ENCODE measurements around the gene YTHDF1.

YTHDF1 gene

DNA sequence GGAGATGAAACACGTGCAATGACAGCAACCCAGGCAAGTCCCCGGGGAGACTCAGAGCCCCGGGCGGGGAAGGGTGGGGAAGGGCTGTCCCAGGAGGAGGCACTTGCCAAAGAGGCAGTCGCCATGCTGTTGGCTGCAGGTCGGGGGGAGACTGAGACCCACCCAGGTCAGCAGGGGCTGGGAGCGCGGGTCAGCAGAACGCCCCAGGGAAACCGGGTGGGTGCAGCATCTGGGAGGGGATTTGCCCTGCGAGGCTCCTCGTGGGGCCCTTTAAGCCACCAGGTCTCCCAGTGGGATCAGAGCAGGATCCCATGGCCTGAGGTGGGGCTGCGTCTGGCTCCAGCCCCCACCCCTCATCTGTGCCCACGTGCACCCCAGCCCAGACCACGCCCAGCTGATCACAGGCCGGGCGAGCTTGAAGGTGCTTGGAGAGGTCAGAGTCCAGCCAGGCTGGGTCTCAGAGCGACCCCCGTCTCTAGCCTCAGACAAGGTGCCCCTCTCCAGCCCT is 65.5 kb downstream of the YTHDF1 start:
- TF ChIP-seq, protein P1, sequence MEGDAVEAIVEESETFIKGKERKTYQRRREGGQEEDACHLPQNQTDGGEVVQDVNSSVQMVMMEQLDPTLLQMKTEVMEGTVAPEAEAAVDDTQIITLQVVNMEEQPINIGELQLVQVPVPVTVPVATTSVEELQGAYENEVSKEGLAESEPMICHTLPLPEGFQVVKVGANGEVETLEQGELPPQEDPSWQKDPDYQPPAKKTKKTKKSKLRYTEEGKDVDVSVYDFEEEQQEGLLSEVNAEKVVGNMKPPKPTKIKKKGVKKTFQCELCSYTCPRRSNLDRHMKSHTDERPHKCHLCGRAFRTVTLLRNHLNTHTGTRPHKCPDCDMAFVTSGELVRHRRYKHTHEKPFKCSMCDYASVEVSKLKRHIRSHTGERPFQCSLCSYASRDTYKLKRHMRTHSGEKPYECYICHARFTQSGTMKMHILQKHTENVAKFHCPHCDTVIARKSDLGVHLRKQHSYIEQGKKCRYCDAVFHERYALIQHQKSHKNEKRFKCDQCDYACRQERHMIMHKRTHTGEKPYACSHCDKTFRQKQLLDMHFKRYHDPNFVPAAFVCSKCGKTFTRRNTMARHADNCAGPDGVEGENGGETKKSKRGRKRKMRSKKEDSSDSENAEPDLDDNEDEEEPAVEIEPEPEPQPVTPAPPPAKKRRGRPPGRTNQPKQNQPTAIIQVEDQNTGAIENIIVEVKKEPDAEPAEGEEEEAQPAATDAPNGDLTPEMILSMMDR (conservative IDR thresholded peaks at IDR 0.05) = no peak
- TF ChIP-seq ZFX (IDR thresholded peaks at IDR 0.05) = no peak

GRCh38 chr20:63149531-63150192 is 66.3 kb downstream of the YTHDF1 start:
- no peak for TF ChIP-seq ZFX (IDR thresholded peaks at IDR 0.05)
- TF ChIP-seq, protein P1 (conservative IDR thresholded peaks at IDR 0.05) = no peak
- H3K27ac ChIP-seq = no peak overlapping the region

More for the DNA sequence above, 65.5 kb downstream of the YTHDF1 start:
- no peak overlapping the region for H3K27ac ChIP-seq

DNA sequence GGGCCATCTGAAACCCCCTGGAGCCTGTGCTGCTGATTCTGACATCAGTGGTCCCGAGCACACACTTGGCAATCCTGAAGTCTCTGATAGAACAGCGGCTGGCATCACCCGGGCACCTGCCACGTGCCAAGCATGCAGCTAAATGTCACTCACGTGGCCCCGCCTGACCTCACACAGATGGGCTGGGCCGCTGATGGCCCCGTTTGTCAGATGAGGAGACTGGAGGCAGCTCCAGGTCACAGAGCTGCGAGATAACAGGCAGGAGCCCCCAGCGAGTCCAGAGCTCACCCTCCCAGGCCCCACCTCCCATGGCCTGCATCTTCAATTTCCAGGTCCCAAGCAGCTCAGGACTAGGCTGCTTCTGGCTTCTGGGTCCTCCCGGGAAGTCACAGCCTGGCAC is 67.2 kb downstream of the YTHDF1 start:
- TF ChIP-seq ZFX (IDR thresholded peaks at IDR 0.05) = no peak
- TF ChIP-seq, protein P1 (conservative IDR thresholded peaks at IDR 0.05) = no peak
- H3K27ac ChIP-seq = no peak overlapping the region

DNA sequence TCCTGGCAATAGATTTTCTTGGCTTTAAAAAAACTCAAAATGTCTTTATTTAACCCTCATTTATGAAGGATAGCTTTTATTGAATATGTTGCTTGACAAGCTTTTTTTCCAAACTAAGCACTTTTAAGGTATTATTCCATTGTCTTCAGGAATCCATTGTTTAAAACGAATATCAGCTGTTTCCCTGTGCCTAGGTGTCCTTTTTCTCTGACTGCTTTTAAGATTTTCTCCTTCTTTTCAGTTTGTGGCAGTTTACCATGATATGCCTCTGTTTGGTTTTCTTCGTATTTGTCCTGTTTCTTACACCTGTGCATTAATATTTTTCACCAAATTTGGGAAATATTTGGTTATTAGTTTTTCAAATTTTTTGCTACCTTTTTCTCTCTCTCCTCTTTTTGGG is 68.4 kb downstream of the YTHDF1 start:
- TF ChIP-seq, protein P1 (conservative IDR thresholded peaks at IDR 0.05) = no peak
- no peak for TF ChIP-seq ZFX (IDR thresholded peaks at IDR 0.05)
- no peak overlapping the region for H3K27ac ChIP-seq
